Gastrocnemius medialis (tissue), 4 donors: ENCODE measurements around the gene EVA1B. TPM values are rescaled to one million over a fixed set of nuclear protein-coding genes. Genes with fewer than 3 reads are reported as not detected.

Experiments
- ATAC-seq, 2 donors: fragments of 150-250 bp; one replicate each; pipeline ENCODE4 v1.9.1; 2016
- DNase-seq, 2 donors: peaks; one replicate each; pipeline ENCODE4 v3.0.0-alpha.2; 2019
- H3K27ac ChIP-seq, 4 donors: fragments of 200-600 bp; sonication (generic); 1 replicate in 1 of 4; 2 replicates in 3 of 4; pipeline ENCODE4 v1.5.1; 2016 to 2018; ENCODE audit warnings: mild to moderate bottlenecking in 2 of 4, moderate library complexity in 1 of 4
- H3K27me3 ChIP-seq, 3 donors: fragments of 200-600 bp; sonication (generic) in 2 of 3; 1 replicate in 1 of 3; 2 replicates in 2 of 3; pipeline versions ENCODE4 v1.5.1 to v1.6.0; 2016 to 2019; ENCODE audit warnings: mild to moderate bottlenecking in 1 of 3, moderate library complexity in 1 of 3
- H3K36me3 ChIP-seq, 2 donors: fragments of 200-600 bp; sonication (generic) in 1 of 2; one replicate each; pipeline ENCODE4 v1.5.1; 2017 to 2018
- H3K4me1 ChIP-seq, 2 donors: fragments of 200-600 bp; sonication (generic) in 1 of 2; one replicate each; pipeline ENCODE4 v1.5.1; 2016 to 2017; ENCODE audit warnings: mild to moderate bottlenecking in 2 of 2
- H3K4me3 ChIP-seq, 4 donors: fragments of 200-600 bp; sonication (generic) in 3 of 4; 1 replicate in 1 of 4; 2 replicates in 3 of 4; pipeline ENCODE4 v1.5.1; 2016 to 2019; ENCODE audit warnings: mild to moderate bottlenecking in 2 of 4
- H3K9me3 ChIP-seq, 3 donors: fragments of 200-600 bp; sonication (generic) in 2 of 3; 1 replicate in 1 of 3; 2 replicates in 2 of 3; pipeline ENCODE4 v1.5.1; 2016 to 2019
- POLR2A ChIP-seq, 2 donors: fragments of 450-650 bp; IDR thresholded peaks; one replicate each; pipeline ENCODE4 v1.6.1; 2017; ENCODE audit warnings: antibody characterized with exemption in 2 of 2, mild to moderate bottlenecking in 2 of 2, moderate library complexity in 2 of 2
- in situ Hi-C, 4 donors: fragments of 200-750 bp; cut with MboI; loops; one replicate each; pipeline versions ENCODE4 v1.15.0 to v1.8.0; 2017; ENCODE audit warnings: low sequenced_read_pairs in 4 of 4
- intact Hi-C: fragments of 100-400 bp; cut with DNase I; formaldehyde crosslinking; loops from one replicate; pipeline ENCODE4 v1.15.1; 2023; ENCODE audit warnings: low total_unique reads
- total RNA-seq, 4 donors: library from RNA; depleted of rRNA; stranded (reverse); fragments of >200 nt; gene quantifications; one replicate each; pipeline versions ENCODE4 v1.1.0 to v1.2.3, GENCODE V29; 2016
- TF ChIP-seq, protein P1 (sequence below), 5 experiments: fragments of 450-650 bp in 3 of 5; fragments of 200-600 bp in 2 of 5; sonication (generic) in 2 of 5; IDR thresholded peaks in 4 of 5; conservative IDR thresholded peaks in 1 of 5; 1 replicate in 4 of 5; 2 replicates in 1 of 5; pipeline ENCODE4 v1.5.1; 2016 to 2019; ENCODE audit warnings: antibody characterized with exemption in 5 of 5, mild to moderate bottlenecking in 3 of 5, moderate library complexity in 3 of 5

The EVA1B gene
- total RNA-seq, 4 donors from 2014 or later, result 10.0 to 19.9 (median 14.8) TPM

DNA sequence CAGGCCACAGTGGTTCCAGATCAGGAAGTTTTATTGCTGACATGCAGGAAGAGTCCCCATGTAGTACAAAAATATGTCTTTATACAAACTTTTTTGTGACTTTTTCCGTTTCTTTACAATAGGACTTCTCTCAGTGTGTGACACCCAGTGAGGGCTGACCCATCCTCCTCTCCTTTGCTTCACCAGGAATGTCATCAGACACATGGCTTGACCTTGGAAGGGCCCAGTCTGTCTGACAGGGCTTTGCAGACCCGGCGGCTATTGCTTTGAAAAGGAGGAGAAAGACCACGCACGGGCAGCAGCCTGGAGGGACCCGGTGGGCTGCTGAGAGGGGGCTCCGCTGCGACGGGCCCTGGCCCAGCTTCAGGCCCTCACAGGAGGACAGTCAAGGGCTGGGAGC lies 16.2 kb upstream of the EVA1B start:
- DNase-seq (no peak), ATAC-seq (no peak)
- Histone ChIP-seq H3K4me3 (no peak overlapping the region), H3K36me3 (peaks cover 0 to 24% of the 10 kb centered on the region in 2 donors), H3K27ac (peak overlapping the region in 1 of 4 donors; percentile 18), H3K4me1 (peaks cover 17 to 24% of the 10 kb centered on the region in 2 donors), H3K27me3 (no peaks in the 10 kb centered on the region), H3K9me3 (no peaks in the 10 kb centered on the region)
- in situ Hi-C loops (loop anchor here in 2 of 4 donors (10.0 kb wide), 2 partner anchors 75 to 85 kb away; no protein-coding TSS in a partner anchor), intact Hi-C loops (no loop called here)
- TF ChIP-seq, protein P1, sequence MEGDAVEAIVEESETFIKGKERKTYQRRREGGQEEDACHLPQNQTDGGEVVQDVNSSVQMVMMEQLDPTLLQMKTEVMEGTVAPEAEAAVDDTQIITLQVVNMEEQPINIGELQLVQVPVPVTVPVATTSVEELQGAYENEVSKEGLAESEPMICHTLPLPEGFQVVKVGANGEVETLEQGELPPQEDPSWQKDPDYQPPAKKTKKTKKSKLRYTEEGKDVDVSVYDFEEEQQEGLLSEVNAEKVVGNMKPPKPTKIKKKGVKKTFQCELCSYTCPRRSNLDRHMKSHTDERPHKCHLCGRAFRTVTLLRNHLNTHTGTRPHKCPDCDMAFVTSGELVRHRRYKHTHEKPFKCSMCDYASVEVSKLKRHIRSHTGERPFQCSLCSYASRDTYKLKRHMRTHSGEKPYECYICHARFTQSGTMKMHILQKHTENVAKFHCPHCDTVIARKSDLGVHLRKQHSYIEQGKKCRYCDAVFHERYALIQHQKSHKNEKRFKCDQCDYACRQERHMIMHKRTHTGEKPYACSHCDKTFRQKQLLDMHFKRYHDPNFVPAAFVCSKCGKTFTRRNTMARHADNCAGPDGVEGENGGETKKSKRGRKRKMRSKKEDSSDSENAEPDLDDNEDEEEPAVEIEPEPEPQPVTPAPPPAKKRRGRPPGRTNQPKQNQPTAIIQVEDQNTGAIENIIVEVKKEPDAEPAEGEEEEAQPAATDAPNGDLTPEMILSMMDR (IDR thresholded peaks at IDR 0.05 in 4 of 5, conservative IDR thresholded peaks at IDR 0.05 in 1 of 5), result no peak
- TF ChIP-seq POLR2A (IDR thresholded peaks at IDR 0.05), result no peak

GRCh38 chr1:36339215-36339614 lies 15.8 kb upstream of the EVA1B start:
- no peak for ATAC-seq

GRCh38 chr1:36337830-36338229 lies 14.4 kb upstream of the EVA1B start:
- no peak for TF ChIP-seq POLR2A (IDR thresholded peaks at IDR 0.05)
- TF ChIP-seq, protein P1 (IDR thresholded peaks at IDR 0.05 in 4 of 5, conservative IDR thresholded peaks at IDR 0.05 in 1 of 5), result no peak
- intact Hi-C loops, result no loop called here
- Histone ChIP-seq H3K4me3 (no peak overlapping the region), H3K9me3 (no peaks in the 10 kb centered on the region), H3K36me3 (peaks cover 0 to 20% of the 10 kb centered on the region in 2 donors), H3K27me3 (no peaks in the 10 kb centered on the region), H3K4me1 (peaks cover 4 to 7% of the 10 kb centered on the region in 2 donors), H3K27ac (no peak overlapping the region)
- in situ Hi-C loops, result loop anchor here in 1 of 4 donors (10.0 kb wide), 1 partner anchor 87 kb away; no protein-coding TSS in a partner anchor
- no peak for DNase-seq
- ATAC-seq, result no peak

More at GRCh38 chr1:36339215-36339614, 15.8 kb upstream of the EVA1B start:
- H3K27ac ChIP-seq, result peak overlapping the region in 1 of 4 donors; percentile 12
- H3K4me3 ChIP-seq, result no peak overlapping the region
- H3K9me3 ChIP-seq, result no peaks in the 10 kb centered on the region
- TF ChIP-seq POLR2A (IDR thresholded peaks at IDR 0.05), result no peak
- TF ChIP-seq, protein P1 (IDR thresholded peaks at IDR 0.05 in 4 of 5, conservative IDR thresholded peaks at IDR 0.05 in 1 of 5), result no peak
- intact Hi-C loops (no loop called here), in situ Hi-C loops (loop anchor here in 1 of 4 donors (10.0 kb wide), 1 partner anchor 86 kb away; no protein-coding TSS in a partner anchor)
- H3K36me3 ChIP-seq, result peaks cover 0 to 20% of the 10 kb centered on the region in 2 donors
- peaks cover 14 to 20% of the 10 kb centered on the region in 2 donors for H3K4me1 ChIP-seq
- DNase-seq, result no peak
- H3K27me3 ChIP-seq, result no peaks in the 10 kb centered on the region

DNA sequence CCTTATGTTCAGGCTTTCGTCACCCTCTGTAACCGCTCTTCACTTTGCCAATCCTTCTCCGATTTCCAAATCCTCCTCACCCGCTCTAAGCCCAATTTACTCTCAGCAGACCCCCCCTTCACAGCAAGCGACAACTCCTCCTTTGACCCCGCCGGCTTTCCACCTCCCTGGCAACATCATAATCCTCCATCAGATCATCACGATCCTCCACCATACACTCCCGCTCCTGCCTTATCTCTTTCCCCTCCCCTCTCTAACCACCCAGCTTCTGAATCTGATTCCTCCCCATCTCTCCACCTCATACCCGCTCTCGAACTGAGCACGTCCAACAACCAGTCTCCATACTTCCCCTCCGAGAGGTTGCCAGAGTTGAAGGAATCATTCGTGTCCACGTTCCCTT lies 7.5 kb upstream of the EVA1B start:
- DNase-seq (no peak), ATAC-seq (no peak)
- H3K4me1 ChIP-seq, result peaks cover 0 to 10% of the 10 kb centered on the region in 2 donors
- no peaks in the 10 kb centered on the region for H3K27me3 ChIP-seq
- intact Hi-C loops, result no loop called here
- no peak overlapping the region for H3K27ac ChIP-seq
- H3K36me3 ChIP-seq, result no peaks in the 10 kb centered on the region
- no peaks in the 10 kb centered on the region for H3K9me3 ChIP-seq
- in situ Hi-C loops, result loop anchor here in 1 of 4 donors (10.0 kb wide), 1 partner anchor 94 kb away; no protein-coding TSS in a partner anchor
- TF ChIP-seq, protein P1 (IDR thresholded peaks at IDR 0.05 in 4 of 5, conservative IDR thresholded peaks at IDR 0.05 in 1 of 5), result no peak
- TF ChIP-seq POLR2A (IDR thresholded peaks at IDR 0.05), result no peak
- H3K4me3 ChIP-seq, result no peak overlapping the region
